Activated T-helper 1 cell treated with anti-CD3 and anti-CD28 coated beads, Interleukin-12 subunit alpha, Interleukin-12 subunit beta, Interleukin-2, Interleukin-4 antibody, amounts not matched to agents 30 ng/mL and 10 ng/mL and 1 ng/mL, durations not matched to agents 14 hours and 24 hours and 36 hours (primary cell): ENCODE measurements around the gene MIPOL1. TPM values are rescaled to one million over a fixed set of nuclear protein-coding genes. Genes with fewer than 3 reads are reported as not detected.
"Not testable (repeated sequence)": the region's sequence is repeated elsewhere in the genome, so short reads cannot be mapped to it uniquely, and the experiment has no call there.

Source experiments
- DNase-seq: peaks from one replicate; pipeline ENCODE4 v3.0.0; 2021; ENCODE audit warnings: low spot score
- H3K27ac Mint-ChIP-seq: one replicate; pipeline ENCODE4 v1.8.0; 2021; ENCODE audit warnings: mild to moderate bottlenecking, mixed read lengths
- H3K27me3 Mint-ChIP-seq: one replicate; pipeline ENCODE4 v1.8.0; 2022; ENCODE audit warnings: mild to moderate bottlenecking, moderate library complexity, mixed read lengths; ENCODE audit not compliant: insufficient read depth
- H3K36me3 Mint-ChIP-seq: one replicate; pipeline ENCODE4 v1.8.0; 2021; ENCODE audit warnings: low read depth, mixed read lengths
- H3K4me1 Mint-ChIP-seq: one replicate; pipeline ENCODE4 v1.8.0; 2021; ENCODE audit warnings: low read depth, mixed read lengths
- H3K4me3 Mint-ChIP-seq: one replicate; pipeline ENCODE4 v1.8.0; 2021; ENCODE audit warnings: mild to moderate bottlenecking, moderate library complexity, mixed read lengths
- H3K9me3 Mint-ChIP-seq: one replicate; pipeline ENCODE4 v1.8.0; 2021; ENCODE audit warnings: mixed read lengths
- intact Hi-C: fragments of 100-400 bp; cut with micrococcal nuclease; formaldehyde crosslinking; loops from one replicate; pipeline ENCODE4 v1.15.1; 2024
- total RNA-seq: library from RNA; stranded (reverse); gene quantifications from 2 replicates; pipeline ENCODE4 v1.2.3, GENCODE V29; 2022

Gene MIPOL1, protein sequence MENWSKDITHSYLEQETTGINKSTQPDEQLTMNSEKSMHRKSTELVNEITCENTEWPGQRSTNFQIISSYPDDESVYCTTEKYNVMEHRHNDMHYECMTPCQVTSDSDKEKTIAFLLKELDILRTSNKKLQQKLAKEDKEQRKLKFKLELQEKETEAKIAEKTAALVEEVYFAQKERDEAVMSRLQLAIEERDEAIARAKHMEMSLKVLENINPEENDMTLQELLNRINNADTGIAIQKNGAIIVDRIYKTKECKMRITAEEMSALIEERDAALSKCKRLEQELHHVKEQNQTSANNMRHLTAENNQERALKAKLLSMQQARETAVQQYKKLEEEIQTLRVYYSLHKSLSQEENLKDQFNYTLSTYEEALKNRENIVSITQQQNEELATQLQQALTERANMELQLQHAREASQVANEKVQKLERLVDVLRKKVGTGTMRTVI
- not detected in 2 replicates for total RNA-seq

DNA sequence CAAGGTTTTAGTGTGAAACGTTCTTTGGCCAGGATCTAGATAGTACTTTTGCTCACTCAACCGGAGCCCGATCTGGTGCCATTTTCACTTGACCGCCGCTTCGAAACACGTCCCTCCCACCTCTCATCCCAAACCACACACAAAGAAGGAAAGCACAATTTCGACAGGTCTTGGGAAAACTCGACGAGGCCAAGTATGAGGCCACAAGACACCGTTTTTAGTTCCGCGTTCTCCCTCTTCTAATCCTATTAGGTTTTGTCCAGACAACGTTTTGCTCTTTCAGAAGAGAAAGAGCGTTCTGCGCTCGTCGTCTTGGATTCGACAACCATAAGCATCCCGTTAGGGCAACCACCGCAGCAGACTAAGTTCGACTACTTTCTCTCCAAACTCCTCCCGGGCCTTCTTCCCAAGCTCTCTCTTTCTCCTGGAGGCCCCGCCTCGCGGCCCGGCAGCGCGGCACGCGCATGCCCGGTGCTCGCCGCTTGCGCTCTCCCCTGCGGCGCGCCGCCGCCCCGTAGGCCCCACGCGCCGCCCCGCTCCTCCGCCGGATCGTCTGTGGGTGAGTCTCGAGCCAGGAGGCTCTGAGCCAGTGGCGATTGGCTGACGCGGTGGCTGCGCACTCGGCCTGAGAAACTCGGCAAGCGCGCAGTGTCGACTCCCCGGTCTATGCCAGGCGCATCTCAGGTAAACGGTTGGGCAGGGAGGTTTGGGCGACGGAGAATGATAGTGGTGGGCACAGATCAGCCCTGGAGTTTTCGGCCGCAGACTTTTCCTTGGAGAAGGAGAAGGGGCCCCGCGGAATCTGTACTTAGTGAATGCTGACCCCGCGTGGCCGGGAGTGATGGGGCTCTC is at the start of gene MIPOL1:
Gene MIPOL1 (plus strand): TSS at position 517 of the 852 bp plus-strand sequence. CDS start 49,952 bp downstream, outside the sequence.
- intact Hi-C loops, result no loop called here
- Mint-ChIP-seq H3K9me3 (peaks cover 3% of the 10 kb centered on the region), H3K4me1 (peaks cover 7% of the 10 kb centered on the region), H3K36me3 (no peaks in the 10 kb centered on the region), H3K27me3 (peaks cover 6% of the 10 kb centered on the region), H3K27ac (no peak within 1 kb of the TSS), H3K4me3 (peak within 1 kb of the TSS; percentile 43)
- no peak for DNase-seq

DNA sequence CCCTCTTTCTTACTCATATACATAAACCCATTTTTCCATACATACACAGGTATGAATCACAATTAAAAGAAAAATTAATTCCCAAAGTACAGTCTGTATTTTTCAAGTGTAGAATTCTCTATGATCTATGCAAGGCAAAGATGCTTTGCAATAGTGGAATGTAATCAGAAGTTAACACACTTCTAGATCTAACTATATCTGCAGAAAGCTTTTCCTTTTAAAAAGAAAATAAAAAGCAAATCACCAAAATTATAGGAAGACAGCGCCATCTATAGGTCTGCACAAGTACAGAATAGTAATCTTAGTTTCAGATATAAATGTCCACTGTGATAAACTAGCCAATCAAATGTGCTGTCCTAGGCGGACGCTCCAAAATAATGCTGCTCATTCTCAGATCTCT is 47.3 kb upstream of the MIPOL1 start:
- Mint-ChIP-seq H3K4me1 (no peaks in the 10 kb centered on the region), H3K9me3 (peaks cover 4% of the 10 kb centered on the region)

DNA sequence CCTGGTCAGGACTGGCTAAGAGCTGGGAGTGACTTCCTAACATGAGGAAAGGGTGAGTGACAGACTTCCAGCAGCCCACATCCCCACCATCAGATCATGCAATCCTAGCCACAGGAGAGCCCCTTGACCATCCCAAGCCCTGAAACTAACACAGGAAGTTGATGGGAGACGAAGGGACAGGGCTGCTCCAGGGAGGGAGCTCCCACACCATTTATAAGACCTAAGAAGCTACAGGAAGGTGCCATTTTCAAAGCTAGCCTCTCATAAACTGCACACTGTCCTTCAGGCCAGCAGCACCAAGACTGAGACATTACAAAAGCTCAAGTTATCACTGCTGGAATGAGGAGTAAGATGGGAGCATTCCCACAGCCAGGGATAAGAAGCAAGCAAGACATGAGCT is 44.7 kb upstream of the MIPOL1 start:
- Mint-ChIP-seq H3K36me3 (no peaks in the 10 kb centered on the region), H3K27me3 (no peaks in the 10 kb centered on the region), H3K27ac (no peak overlapping the region), H3K4me3 (no peak overlapping the region), H3K4me1 (no peaks in the 10 kb centered on the region), H3K9me3 (peaks cover 4% of the 10 kb centered on the region)
- intact Hi-C loops, result no loop called here
- no peak for DNase-seq

More for the DNA sequence above, 47.3 kb upstream of the MIPOL1 start:
- no peaks in the 10 kb centered on the region for H3K36me3 Mint-ChIP-seq
- intact Hi-C loops, result no loop called here
- no peak overlapping the region for H3K4me3 Mint-ChIP-seq
- no peak for DNase-seq
- no peak overlapping the region for H3K27ac Mint-ChIP-seq
- H3K27me3 Mint-ChIP-seq, result no peaks in the 10 kb centered on the region

DNA sequence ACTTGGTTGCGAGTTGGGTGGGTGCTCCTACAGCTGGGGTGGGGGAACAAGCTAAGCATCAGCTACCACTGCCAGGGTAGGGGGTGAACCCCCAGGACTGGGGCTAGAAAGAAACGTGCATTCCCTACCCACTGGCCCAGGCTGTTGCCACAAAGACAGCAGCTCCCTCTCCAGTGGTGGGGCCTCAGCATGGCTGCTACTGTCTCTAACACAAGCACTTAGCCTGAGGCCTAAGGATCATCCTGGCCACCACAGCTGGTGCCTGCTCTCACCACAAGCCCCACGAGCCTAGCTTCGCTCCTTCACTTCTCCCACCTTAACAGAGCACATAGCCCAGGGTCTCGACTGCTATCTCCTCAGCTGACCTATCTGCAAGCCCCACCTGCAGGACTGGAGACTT is 44.3 kb upstream of the MIPOL1 start:
- Mint-ChIP-seq H3K4me3 (no peak overlapping the region), H3K4me1 (no peaks in the 10 kb centered on the region), H3K36me3 (no peaks in the 10 kb centered on the region), H3K27me3 (no peaks in the 10 kb centered on the region), H3K27ac (no peak overlapping the region), H3K9me3 (peaks cover 4% of the 10 kb centered on the region)
- intact Hi-C loops, result no loop called here
- no peak for DNase-seq

DNA sequence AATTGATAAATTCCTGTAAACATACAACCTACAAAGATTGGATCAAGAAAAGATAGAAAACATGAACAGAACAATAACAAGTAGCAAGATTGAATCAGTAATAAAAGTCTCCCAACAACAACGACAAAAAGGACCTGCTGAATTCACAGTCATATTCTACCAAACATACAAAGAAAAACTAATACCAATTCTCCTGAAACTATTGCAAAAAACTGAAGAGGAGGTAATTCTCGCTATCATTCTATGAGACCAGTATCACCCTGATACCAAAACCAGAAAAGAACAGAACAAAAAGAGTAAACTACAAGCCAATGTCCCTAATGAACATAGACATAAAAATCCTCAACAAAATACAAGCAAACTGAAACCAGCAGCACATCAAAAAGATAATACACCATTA is 39.8 kb upstream of the MIPOL1 start:
- intact Hi-C loops, result no loop called here
- no peak for DNase-seq
- Mint-ChIP-seq H3K4me1 (no peaks in the 10 kb centered on the region), H3K36me3 (no peaks in the 10 kb centered on the region), H3K9me3 (peaks cover 10% of the 10 kb centered on the region), H3K27me3 (no peaks in the 10 kb centered on the region), H3K27ac (no peak overlapping the region), H3K4me3 (no peak overlapping the region)

DNA sequence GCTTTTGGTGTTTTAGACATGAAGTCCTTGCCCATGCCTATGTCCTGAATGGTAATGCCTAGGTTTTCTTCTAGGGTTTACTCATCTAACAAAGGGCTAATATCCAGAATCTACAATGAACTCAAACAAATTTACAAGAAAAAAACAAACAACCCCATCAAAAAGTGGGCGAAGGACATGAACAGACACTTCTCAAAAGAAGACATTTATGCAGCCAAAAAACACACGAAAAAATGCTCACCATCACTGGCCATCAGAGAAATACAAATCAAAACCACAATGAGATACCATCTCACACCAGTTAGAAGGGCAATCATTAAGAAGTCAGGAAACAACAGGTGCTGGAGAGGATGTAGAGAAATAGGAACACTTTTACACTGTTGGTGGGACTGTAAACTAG is 35.4 kb upstream of the MIPOL1 start:
- intact Hi-C loops, H3K9me3 Mint-ChIP-seq, DNase-seq, H3K27ac Mint-ChIP-seq, H3K4me3 Mint-ChIP-seq, H3K27me3 Mint-ChIP-seq, H3K36me3 Mint-ChIP-seq, H3K4me1 Mint-ChIP-seq: not testable (repeated sequence)

DNA sequence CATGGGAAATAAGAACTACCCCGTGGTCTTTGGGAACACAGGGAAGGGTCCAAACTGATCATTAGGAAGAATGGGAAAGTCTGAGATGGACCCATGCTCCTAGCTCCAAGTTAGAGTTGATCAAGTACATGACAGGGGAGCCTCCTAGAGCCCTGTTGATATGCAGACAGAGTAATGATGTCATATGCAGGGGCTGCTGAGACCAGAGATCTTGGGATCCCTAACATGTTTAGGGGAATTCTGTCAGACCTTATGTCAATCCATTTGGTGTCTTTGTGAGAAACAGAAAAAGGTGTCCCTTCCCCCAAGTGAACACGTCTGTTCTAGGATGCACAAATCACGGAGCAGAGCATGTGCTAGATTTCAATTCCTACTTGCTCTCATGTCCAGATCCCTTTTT is 31.9 kb upstream of the MIPOL1 start:
- Mint-ChIP-seq H3K27ac (no peak overlapping the region), H3K4me3 (no peak overlapping the region), H3K4me1 (no peaks in the 10 kb centered on the region), H3K9me3 (peaks cover 7% of the 10 kb centered on the region), H3K36me3 (no peaks in the 10 kb centered on the region), H3K27me3 (peaks cover 2% of the 10 kb centered on the region)
- DNase-seq, result no peak
- intact Hi-C loops, result no loop called here

DNA sequence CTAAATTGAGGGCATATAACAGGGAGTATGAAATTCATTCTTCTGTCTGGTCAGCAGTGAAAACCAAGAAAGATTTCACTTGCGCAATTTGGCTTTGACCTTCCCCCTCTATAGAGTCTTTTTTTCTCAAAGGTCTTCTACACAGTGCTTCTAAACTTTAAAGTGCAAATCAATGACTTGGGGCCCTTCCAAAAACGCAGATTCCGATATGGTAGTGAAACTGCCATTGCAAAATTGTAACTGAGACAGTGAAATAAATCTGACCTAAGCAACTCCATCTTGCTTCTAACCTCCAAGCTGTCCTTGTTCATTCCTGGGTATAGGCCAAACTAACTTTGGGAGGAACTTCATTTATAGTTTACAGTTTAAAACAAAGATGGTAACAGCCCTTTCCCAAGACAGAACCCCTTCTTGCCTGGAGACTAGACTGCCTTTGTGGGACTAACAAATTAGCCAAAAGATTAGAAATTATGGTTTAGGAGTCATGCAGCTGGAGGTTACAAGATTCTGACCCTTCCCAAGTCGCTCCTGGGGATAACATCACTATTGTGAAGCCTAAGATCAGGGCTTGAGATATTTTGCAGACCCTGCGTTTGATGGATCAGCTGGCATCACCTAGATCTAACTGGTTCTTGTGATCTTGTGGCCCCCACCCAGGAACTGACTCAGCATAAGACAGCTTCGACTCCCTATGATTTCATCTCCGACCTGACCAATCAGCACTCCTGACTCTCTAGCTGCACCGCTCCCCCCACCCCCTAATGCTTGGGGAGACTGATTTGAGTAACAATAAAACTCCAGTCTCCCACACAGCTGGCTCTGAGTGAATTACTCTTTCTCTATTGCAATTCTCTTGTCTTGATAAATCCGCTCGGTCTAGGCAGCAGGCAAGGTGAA is 30.3 kb upstream of the MIPOL1 start:
- no peaks in the 10 kb centered on the region for H3K4me1 Mint-ChIP-seq
- intact Hi-C loops, result no loop called here
- no peaks in the 10 kb centered on the region for H3K9me3 Mint-ChIP-seq
- no peaks in the 10 kb centered on the region for H3K36me3 Mint-ChIP-seq
- H3K4me3 Mint-ChIP-seq, result no peak overlapping the region
- H3K27ac Mint-ChIP-seq, result no peak overlapping the region
- H3K27me3 Mint-ChIP-seq, result peaks cover 9% of the 10 kb centered on the region
- no peak for DNase-seq

DNA sequence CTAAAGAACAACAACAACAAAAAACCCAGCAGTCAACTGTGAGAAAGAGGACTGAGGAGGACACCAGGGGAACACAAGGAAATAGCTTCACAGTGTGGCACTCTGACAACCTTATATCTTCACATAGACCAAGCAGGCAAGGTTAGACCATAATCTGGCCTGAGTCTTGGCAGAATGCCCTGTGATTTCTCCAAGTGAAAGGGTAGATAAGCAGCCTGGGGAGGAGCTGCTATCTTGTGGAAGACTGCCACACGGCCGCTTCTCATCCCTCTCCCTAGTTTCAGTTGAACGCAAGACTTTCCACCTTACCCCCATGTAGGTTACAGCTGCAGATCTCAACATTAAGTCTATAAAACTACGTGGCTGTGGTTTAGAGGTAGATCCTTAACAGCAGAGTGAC is 29.0 kb upstream of the MIPOL1 start:
- intact Hi-C loops, result no loop called here
- H3K4me1 Mint-ChIP-seq, result no peaks in the 10 kb centered on the region
- H3K9me3 Mint-ChIP-seq, result no peaks in the 10 kb centered on the region
- H3K27me3 Mint-ChIP-seq, result peaks cover 16% of the 10 kb centered on the region
- H3K27ac Mint-ChIP-seq, result no peak overlapping the region
- no peak for DNase-seq
- H3K4me3 Mint-ChIP-seq, result no peak overlapping the region
- no peaks in the 10 kb centered on the region for H3K36me3 Mint-ChIP-seq

DNA sequence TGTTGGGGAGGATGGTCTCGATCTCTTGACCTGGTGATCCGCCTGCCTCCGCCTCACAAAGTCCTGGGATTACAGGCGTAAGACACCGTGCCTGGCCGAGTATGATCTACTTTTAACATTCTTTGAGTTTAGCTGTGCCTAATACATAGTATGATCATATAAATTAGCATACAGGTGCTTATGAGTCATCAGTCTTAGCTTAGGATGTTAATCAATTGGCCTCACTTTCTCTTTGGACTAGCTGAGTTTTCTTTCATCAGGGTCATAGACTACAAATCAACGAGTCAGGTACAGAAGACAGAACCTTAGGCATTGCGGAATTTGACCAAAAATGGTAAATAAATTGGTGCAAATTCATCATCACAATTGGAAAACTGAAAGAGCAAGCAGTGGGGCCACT is 27.5 kb upstream of the MIPOL1 start:
- Mint-ChIP-seq H3K4me3 (no peak overlapping the region), H3K27ac (no peak overlapping the region), H3K4me1 (no peaks in the 10 kb centered on the region), H3K36me3 (no peaks in the 10 kb centered on the region), H3K9me3 (no peaks in the 10 kb centered on the region), H3K27me3 (peaks cover 16% of the 10 kb centered on the region)
- DNase-seq, result no peak
- intact Hi-C loops, result no loop called here

DNA sequence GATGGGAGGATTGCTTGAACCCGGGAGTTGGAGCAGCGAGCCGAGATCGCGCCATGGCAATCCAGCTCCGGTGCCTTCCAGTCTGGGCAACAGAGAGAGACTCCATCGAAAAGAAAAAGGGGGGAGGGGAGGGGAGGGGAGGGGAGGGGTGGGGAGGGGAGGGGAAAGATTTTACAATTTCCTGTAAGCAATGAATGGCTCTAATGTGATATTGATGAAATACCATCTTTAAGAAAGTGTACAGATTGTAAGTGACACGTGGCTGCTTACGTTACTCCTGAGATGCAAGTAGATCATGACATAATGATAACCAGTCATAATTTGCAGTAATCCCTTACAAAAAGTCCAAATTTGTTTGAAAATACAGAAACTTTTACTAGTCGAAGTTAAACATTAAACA is 26.7 kb upstream of the MIPOL1 start:
- Mint-ChIP-seq H3K27ac (no peak overlapping the region), H3K4me3 (no peak overlapping the region), H3K4me1 (no peaks in the 10 kb centered on the region), H3K27me3 (peaks cover 16% of the 10 kb centered on the region), H3K36me3 (no peaks in the 10 kb centered on the region), H3K9me3 (no peaks in the 10 kb centered on the region)
- DNase-seq, result no peak
- intact Hi-C loops, result no loop called here

DNA sequence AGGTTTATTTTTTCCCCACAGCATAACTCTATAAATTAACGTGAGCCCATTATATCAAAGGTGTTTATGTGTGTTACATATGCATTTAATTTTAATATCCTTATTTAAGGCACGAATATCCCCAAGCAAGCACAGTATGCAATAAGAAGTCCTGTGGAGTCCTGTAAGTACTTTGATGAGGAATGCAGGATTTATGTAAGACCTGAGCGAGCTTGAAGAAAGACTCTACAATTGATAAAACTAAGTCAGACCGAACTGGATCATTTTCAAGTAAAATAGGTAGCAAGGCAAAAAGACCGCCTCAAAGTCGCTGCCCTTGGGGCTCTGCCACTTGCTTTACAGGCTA is 26.1 kb upstream of the MIPOL1 start:
- Mint-ChIP-seq H3K4me1 (no peaks in the 10 kb centered on the region), H3K4me3 (no peak overlapping the region), H3K27ac (no peak overlapping the region), H3K27me3 (peaks cover 16% of the 10 kb centered on the region), H3K36me3 (no peaks in the 10 kb centered on the region), H3K9me3 (no peaks in the 10 kb centered on the region)
- no peak for DNase-seq
- intact Hi-C loops, result no loop called here
